ENCODE results near the gene RPL22.

Gene RPL22

DNA sequence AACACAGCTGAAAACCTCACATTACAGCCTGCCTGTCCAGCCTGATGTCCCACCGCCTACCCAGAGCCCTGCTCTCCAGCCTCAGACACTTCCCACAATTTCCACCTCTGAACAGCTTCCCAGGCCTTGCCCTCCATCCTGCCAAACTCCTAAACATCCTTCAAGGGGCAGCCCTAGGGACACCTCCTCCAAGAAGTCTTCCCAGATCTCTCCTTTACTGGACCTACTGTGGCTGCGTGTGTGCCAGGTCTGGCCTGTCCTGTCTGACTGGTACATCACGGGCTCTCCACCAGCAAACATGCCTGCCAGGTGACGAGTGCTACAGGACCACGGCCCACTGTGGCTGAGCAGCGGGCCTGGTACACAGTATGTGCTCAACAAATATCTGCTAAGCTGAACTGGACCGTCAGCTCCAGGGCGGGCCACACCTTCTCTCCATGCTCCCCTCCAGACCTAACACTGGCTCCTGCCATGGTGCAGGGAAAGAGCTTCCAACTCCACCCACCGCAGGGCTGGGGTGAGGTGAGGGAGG is 48.0 kb downstream of the RPL22 start:
- no peak for DNase-seq

- no peak for DNase-seq
These were observed 49.1 kb downstream of the RPL22 start for GRCh38 chr1:6150006-6150938.

GRCh38 chr1:6149597-6149996 is 49.8 kb downstream of the RPL22 start:
- DNase-seq: no peak

DNA sequence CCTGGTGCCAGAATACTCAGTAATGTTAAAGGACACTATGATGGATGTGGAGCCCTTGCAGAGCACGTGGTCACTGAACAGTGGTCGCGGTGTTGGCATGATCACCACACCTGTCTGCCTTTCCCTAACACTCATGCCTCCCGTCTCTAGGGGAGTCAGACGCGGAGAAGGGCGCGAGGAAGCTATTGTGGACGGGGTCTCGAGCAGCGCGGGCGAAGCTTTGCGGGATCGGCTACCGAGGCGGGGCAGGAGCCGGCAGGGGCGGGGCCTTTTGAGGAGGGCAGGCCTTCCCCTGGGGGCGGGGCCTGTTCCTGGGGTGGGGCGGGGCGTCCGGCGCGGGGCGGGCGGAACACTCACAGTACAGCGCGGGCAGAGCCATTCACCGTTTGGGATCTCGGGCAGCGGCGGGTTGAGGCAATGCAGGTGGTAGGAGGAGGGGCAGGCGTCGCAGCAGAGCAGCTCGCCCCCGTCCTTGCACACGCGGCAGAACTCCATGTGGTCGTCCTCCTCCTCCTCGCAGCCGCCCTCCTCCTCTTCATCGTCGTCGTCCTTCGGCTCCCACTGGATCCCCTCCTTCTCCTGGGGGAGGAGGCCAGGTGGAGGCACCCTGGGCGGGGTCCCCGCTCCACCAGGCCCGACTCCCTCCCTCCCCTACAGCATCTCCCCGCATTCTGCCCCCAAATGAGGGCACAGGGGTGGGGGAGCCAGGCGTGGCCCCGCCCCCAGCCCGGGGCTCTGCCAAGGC is 50.7 kb downstream of the RPL22 start:
- peak; percentile 65 for DNase-seq

GRCh38 chr1:6145864-6146410 is 53.5 kb downstream of the RPL22 start:
- DNase-seq: peak; percentile 32

- no peak for DNase-seq
These were observed 54.0 kb downstream of the RPL22 start for GRCh38 chr1:6145396-6145750.

DNA sequence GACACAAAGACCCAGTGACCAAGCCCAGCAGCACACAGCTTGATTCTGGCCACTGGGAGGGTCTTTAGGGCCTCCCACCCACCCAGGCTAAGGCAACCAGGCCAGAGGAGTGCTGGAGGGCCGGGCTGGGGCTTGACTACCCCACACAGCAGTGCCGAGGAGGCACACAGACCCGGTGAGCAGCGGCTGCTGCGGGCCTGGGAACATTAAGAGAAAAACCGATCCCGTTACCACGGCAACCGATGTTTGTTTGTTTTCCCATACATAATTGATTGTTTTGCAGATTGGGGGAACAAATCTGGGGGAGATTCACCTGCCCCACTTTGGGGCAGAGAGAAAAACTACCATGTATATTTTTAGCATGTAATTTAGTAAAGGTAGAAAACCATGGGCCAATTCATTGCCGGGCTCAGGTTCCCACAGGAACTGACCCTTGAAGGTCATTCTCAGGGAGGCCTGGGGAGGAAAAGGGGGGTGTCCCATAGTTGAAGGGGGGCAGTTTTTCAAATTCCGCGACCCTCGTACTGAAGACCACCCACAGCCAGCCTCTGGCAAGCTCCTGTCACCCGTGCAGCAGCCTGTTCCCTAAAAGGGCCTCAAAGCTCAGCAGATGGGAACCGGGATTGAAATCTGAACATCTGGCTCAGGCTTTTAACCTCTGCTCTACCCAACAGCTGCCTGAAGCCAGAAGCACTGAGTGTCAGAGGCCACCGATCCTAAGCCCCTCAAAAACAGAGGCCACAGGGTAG is 54.6 kb downstream of the RPL22 start:
- no peak for DNase-seq

DNA sequence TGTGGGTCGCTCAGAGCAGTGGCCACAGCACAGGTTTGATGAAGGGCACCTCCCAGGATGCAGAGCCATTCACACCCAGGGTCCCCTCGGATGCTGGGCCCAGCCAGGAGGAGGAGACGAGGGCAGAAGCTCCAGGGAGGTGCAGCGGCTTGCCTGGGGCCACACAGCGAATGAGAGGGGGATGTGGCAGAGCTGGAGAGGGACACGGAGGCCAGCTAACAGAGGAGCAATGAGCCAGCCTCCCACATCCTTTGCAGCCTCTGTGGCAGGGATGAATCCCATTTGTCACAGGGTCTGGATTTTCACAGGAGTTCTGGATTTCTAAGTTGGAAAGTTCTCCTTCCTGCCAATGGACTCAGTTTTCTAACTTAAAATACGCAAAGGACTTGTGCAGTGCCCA is 55.2 kb downstream of the RPL22 start:
- DNase-seq: no peak

GRCh38 chr1:6143395-6143794 is 56.0 kb downstream of the RPL22 start:
- DNase-seq: no peak

GRCh38 chr1:6142734-6143133 is 56.7 kb downstream of the RPL22 start:
- no peak for DNase-seq

- no peak for DNase-seq
These were observed 57.3 kb downstream of the RPL22 start for GRCh38 chr1:6142036-6142621.

- peak; percentile 84 for DNase-seq
These were observed 57.8 kb downstream of the RPL22 start for GRCh38 chr1:6141592-6141991.

- DNase-seq: no peak
These were observed 59.0 kb downstream of the RPL22 start for GRCh38 chr1:6140413-6140812.

DNA sequence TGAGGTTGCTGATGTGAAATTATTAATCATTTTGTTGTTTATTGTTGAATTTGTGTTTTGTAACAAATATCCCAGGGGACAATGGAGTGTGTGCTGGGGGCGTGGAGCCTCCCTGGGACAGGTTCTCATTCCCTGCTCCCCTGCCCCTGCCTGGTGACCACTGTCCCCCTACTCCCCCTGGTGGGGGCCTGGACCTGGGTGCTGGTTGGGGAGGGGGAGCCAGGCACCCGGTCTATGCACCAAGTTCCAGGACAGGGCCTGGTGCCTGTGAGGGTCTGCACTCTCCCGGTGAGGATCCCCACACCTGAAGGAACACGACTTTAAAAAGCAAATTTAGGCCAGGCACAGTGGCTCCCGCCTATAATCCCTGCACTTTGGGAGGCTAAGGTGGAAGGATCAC is 61.6 kb downstream of the RPL22 start:
- no peak for DNase-seq

GRCh38 chr1:6136516-6137220 is 62.7 kb downstream of the RPL22 start:
- DNase-seq: no peak
